Smooth muscle cell of the brain vasculature (primary cell): ENCODE data around the gene OSTF1.

Source experiments
- DNase-seq: peaks from one replicate; pipeline ENCODE4 v3.0.0-alpha.2; 2012; ENCODE audit warnings: low read depth, low spot score

OSTF1 gene

GRCh38 chr9:75120686-75121085 lies 32.4 kb downstream of the OSTF1 start:
- DNase-seq: no peak

GRCh38 chr9:75121914-75122558 lies 33.7 kb downstream of the OSTF1 start:
- DNase-seq: no peak

- no peak for DNase-seq
Observed at GRCh38 chr9:75123696-75124095, 35.4 kb downstream of the OSTF1 start.

GRCh38 chr9:75128535-75128934 lies 40.2 kb downstream of the OSTF1 start:
- no peak for DNase-seq

GRCh38 chr9:75130172-75130571 lies 41.9 kb downstream of the OSTF1 start:
- DNase-seq: no peak

DNA sequence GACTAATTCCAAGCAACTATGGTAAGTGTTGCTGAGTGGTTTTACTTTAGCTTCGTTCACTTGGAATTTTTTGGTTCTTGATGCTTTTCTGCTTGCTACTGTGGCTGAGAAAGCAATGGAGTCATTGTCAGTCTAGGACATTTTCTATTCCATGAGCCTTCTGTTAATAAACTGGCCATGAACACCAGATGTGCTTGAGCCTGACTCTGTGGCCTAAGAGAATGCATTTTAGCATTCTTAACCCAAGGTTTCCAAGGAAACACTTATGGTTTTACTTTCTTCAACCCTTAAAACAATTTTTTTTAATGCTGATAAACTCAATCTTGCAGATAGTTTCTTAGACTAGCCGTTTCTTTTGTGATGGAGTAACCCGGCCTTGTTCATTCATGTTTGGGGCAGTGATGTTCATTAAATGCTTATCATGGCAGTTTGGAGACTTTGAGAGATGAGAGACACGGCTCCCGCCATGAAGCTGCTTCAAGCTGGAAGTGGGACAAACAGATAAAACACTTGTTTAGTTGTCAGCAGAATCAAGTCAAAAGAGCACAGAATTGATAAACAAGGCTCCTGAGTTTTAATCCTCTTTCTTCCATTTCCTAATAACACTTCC lies 42.4 kb downstream of the OSTF1 start:
- no peak for DNase-seq

GRCh38 chr9:75131700-75132099 lies 43.4 kb downstream of the OSTF1 start:
- no peak for DNase-seq

DNA sequence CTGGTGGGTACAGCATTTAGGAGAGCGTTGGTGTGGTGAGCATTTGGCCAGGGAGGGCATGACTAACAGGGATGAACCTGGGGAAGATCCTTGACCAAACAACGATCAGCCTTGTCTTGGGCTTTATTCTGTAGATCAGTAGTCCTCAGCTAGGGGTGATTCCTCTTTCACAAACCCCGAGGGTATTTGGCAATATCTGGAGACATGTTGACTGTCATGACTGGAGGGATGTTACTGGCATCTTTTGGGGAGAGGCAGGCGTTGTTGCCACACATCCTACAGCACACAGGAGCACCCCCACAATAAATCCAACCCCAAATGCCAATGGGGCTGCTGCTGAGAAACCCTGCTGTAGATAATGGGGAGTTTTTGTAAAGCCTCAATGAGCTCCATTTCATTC lies 43.9 kb downstream of the OSTF1 start:
- DNase-seq: no peak

- DNase-seq: peak; percentile 61
Observed at GRCh38 chr9:75133396-75133795, 45.1 kb downstream of the OSTF1 start.

GRCh38 chr9:75134495-75134894 lies 46.2 kb downstream of the OSTF1 start:
- DNase-seq: no peak

DNA sequence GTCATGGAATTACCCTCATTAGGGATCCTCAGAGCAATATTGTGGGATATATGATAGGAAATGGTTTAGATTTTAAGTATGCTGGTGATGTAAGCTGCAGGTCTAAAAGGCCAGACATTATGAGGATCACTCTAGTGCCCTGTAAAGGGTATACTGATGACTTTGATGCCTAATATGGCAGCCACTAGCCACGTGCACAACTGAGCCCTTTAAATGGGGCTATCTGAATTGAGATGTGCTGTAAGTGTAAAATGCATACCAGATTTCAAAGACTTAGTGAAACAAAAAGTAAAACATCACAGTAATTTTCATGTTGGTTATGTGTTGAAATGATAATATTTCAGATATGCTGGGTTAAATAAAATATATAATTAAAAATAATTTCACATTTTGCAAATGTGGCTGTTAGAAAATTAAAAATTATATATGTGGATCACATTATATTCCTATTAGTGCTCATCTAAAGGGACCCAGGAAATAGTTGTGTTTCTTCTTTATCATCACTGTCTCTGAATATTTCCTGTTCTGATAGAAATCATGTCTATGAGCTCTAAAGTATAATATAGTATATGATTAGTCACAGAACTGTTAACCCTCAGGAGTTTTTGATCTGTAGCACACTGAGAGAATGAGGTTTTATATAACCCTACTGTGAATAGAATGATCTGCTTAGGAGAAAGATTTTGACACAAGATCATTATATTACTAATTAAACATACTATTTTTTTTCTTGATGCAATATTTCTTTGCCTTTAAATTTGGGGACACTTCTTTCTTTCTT lies 50.1 kb downstream of the OSTF1 start:
- no peak for DNase-seq

DNA sequence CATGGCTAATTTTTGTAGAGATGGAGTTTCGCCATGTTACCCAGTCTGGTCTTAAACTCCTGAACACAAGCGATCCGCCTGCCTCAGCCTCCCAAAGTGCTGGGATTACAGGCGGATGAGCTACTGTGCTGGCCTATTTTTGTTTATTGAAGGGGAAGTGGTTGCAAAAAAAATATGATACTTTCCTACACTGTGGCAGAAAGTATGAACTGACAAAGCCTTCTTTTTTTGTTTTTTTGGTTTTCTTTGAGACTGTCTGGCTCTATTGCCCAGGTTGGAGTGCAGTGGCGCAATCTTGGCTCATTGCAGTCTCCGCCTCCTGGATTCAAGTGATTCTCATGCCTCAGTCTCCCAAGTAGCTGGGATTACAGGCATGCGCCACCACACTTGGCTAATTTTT lies 50.9 kb downstream of the OSTF1 start:
- DNase-seq: no peak

DNA sequence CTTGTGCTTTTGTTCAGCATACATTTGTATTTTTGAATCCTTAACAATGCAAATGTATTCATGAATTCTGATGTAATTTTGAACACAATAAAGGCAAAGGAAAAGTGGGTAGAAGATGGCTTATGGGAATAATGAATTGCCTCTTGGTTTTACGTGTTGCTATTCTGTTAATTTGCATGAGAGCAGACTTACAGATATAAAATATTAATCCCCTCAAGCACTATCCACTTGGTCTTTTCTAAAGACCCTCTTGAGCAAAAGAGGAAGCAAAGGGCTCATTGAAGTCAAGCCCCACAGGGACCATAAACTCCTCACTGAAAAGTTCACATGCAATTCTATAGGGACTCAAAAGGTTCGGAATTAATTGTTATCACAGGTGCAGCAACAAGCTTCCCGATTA lies 51.9 kb downstream of the OSTF1 start:
- DNase-seq: no peak

DNA sequence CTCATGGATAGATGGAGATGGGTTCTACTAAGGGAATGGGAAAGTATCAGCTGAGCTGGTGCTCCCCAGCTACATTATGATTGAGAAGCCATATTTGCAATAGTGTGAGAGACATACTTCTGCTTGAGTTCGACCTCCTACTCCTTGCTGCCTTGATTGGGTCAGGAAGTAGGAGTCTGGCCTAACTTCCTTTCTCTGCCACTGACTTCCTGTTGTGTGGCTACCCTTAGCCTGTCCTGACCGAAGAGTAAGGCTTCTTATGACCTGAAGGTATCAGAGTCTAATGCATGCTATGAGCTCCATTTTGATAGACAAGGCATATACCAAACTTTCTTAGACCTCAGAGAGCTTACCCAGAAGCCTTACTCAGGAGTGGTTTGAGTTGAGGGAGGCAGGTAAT lies 53.9 kb downstream of the OSTF1 start:
- DNase-seq: no peak

GRCh38 chr9:75146229-75146628 lies 57.9 kb downstream of the OSTF1 start:
- DNase-seq: no peak

- no peak for DNase-seq
Observed at GRCh38 chr9:75147638-75148037, 59.3 kb downstream of the OSTF1 start.

DNA sequence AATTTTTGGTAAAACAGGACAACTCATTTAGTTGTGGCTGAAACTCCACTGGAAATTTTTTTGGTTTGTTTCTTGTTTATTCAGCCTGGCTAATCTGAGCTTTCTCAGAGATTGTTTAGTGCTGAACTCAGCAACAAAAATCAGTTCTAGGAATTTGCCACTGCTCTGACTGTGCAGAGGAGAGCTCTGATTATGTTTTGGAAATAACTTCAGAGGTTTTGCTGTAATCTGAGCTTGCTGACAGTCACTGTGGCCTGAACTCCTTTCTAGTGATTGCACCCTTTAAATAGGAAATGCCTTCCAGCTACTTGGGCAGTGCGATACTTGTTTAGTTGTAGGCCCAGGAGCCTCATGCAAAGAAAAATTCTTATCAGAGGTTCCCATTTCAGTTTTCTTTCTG lies 60.2 kb downstream of the OSTF1 start:
- peak; percentile 77 for DNase-seq

GRCh38 chr9:75149841-75150241 lies 61.5 kb downstream of the OSTF1 start:
- DNase-seq: no peak

- no peak for DNase-seq
Observed at GRCh38 chr9:75150512-75150911, 62.2 kb downstream of the OSTF1 start.

DNA sequence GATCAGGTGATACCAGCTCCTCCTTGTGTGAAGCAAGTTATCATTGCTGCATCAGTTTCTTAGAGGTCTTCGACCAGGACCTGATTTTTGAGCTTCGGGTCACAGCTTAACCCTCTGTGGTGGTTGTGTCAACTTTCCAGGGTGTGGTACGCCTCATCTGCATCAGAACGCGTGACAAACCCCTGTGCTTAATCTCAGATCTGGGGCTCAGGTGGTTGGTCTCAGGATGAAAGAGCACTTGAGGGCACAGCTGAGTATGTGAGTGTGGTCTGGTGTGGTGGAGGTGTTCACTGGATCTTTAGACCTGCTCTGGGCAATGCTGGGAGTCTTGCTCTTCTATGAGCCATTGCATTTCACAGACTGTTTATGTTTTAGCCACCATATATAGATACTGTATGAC lies 64.1 kb downstream of the OSTF1 start:
- DNase-seq: no peak

GRCh38 chr9:75156858-75157257 lies 68.5 kb downstream of the OSTF1 start:
- no peak for DNase-seq

- no peak for DNase-seq
Observed at GRCh38 chr9:75161116-75161857, 73.0 kb downstream of the OSTF1 start.
